Lung (tissue), 12 donors: ENCODE measurements around the gene EIF2B5. TPM values are rescaled to one million over a fixed set of nuclear protein-coding genes. Genes with fewer than 3 reads are reported as not detected.

ENCODE experiments used
- ATAC-seq: fragments of 200-7000 bp; cut with Tn5 transposase; one replicate; pipeline ENCODE4 v1.9.1; 2020; ENCODE audit warnings: moderate number of reproducible peaks; ENCODE audit not compliant: insufficient read depth, low FRiP score
- DNase-seq, 3 donors: peaks; one replicate each; pipeline ENCODE4 v3.0.0-alpha.2; 2013 to 2017
- H3K27ac ChIP-seq, 2 donors: one replicate each; pipeline ENCODE4 v1.5.1; 2013; ENCODE audit warnings: mild to moderate bottlenecking in 2 of 2, moderate library complexity in 2 of 2, control low read depth in 1 of 2, inconsistent platforms in 1 of 2, low read depth in 1 of 2, low read length in 1 of 2
- H3K27me3 ChIP-seq, 3 donors: one replicate each; pipeline ENCODE4 v1.5.1; 2013; ENCODE audit warnings: low read length in 2 of 3; ENCODE audit not compliant: control insufficient read depth in 3 of 3, insufficient read depth in 3 of 3
- H3K36me3 ChIP-seq, 4 donors: one replicate each; pipeline ENCODE4 v1.5.1; 2013; ENCODE audit warnings: low read length in 4 of 4, mild to moderate bottlenecking in 1 of 4, moderate library complexity in 1 of 4; ENCODE audit not compliant: control insufficient read depth in 4 of 4, insufficient read depth in 4 of 4
- H3K4me1 ChIP-seq, 5 donors: one replicate each; pipeline ENCODE4 v1.5.1; 2013; ENCODE audit warnings: low read length in 5 of 5, mild to moderate bottlenecking in 2 of 5, moderate library complexity in 1 of 5; ENCODE audit not compliant: control insufficient read depth in 5 of 5, insufficient read depth in 5 of 5
- H3K4me3 ChIP-seq: one replicate; pipeline ENCODE4 v1.5.1; 2013; ENCODE audit warnings: mild to moderate bottlenecking, control low read depth, moderate library complexity
- H3K9ac ChIP-seq, 2 donors: one replicate each; pipeline ENCODE4 v1.5.1; 2013; ENCODE audit warnings: low read length in 2 of 2, control low read depth in 1 of 2; ENCODE audit not compliant: insufficient read depth in 1 of 2
- H3K9me3 ChIP-seq, 4 donors: one replicate each; pipeline ENCODE4 v1.5.1; 2013; ENCODE audit warnings: low read length in 3 of 4, mild to moderate bottlenecking in 1 of 4, moderate library complexity in 1 of 4; ENCODE audit not compliant: control insufficient read depth in 4 of 4, insufficient read depth in 3 of 4
- CTCF ChIP-seq: IDR thresholded peaks from 2 replicates; pipeline ENCODE4 v1.5.1; 2012; ENCODE audit warnings: mild to moderate bottlenecking; ENCODE audit errors: control extremely low read depth, extremely low read depth
- WGBS, 2 donors: extraction: QIAGEN DNeasy Blood & Tissue Kit; methylation state at CpG; one replicate each; pipeline ENCODE4 v1.1.7; 2013; 5-methylcytosine and 5-hydroxymethylcytosine counted together
- polyA plus RNA-seq, 2 donors: library from polyadenylated mRNA; stranded (reverse); fragments of 200-250 nt; gene quantifications; one replicate each; pipeline ENCODE4 v1.2.1, GENCODE V29; 2013
- total RNA-seq, 2 donors: library from RNA; depleted of rRNA in 1 of 2; stranded (reverse); fragments of >200 nt in 1 of 2; gene quantifications; one replicate each; pipeline ENCODE4 v1.2.1, GENCODE V29; 2014 to 2021
- donor health status: control.
- donor health status: control.
- donor health status: Bipolar disorder and iron deficiency.
- donor health status: healthy.
- donor health status: DM: yes; HTN: yes; CAD: no.

The EIF2B5 gene
- total and polyA plus RNA-seq, 4 donors: 32.5 to 43.2 (median 37.8) TPM

DNA sequence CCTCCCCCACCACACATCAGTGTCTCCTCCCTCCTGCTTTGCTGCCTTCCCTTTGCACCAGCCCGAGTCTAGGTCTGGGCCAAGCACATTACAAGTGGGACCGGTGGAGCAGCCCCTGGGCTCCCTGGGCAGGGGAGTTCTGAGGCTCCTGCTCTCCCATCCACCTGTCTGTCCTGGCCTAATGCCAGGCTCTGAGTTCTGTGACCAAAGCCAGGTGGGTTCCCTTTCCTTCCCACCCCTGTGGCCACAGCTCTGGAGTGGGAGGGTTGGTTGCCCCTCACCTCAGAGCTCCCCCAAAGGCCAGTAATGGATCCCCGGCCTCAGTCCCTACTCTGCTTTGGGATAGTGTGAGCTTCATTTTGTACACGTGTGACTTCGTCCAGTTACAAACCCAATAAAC, 48.5 kb downstream of the EIF2B5 start:
- ATAC-seq: no peak

GRCh38 chr3:184184546-184185230, 49.5 kb downstream of the EIF2B5 start:
- no peak overlapping the region for H3K9ac ChIP-seq
- no peak overlapping the region for H3K4me3 ChIP-seq
- TF ChIP-seq CTCF: no peak
- WGBS, 2 donors: 96 to 97% methylated on average over 18 of the region's 18 CpGs
- DNase-seq (no peak), ATAC-seq (no peak)
- H3K4me1 ChIP-seq: peaks cover 0 to 17% (median 6%) of the 10 kb centered on the region in 5 donors
- no peaks in the 10 kb centered on the region for H3K27me3 ChIP-seq
- peaks cover 21 to 60% (median 53%) of the 10 kb centered on the region in 4 donors for H3K36me3 ChIP-seq
- no peaks in the 10 kb centered on the region for H3K9me3 ChIP-seq
- peak overlapping the region in 1 of 2 donors; percentile 86 for H3K27ac ChIP-seq

More for the DNA sequence above, 48.5 kb downstream of the EIF2B5 start:
- WGBS, 2 donors: 87 to 93% methylated on average over 5 of the region's 5 CpGs
- H3K4me1 ChIP-seq: peaks cover 0 to 17% (median 6%) of the 10 kb centered on the region in 5 donors
- no peak overlapping the region for H3K9ac ChIP-seq
- H3K4me3 ChIP-seq: no peak overlapping the region
- no peak overlapping the region for H3K27ac ChIP-seq
- no peak for TF ChIP-seq CTCF
- H3K27me3 ChIP-seq: no peaks in the 10 kb centered on the region
- peaks cover 19 to 61% (median 59%) of the 10 kb centered on the region in 4 donors for H3K36me3 ChIP-seq
- H3K9me3 ChIP-seq: no peaks in the 10 kb centered on the region
- no peak for DNase-seq

GRCh38 chr3:184185461-184186183, 50.5 kb downstream of the EIF2B5 start:
- H3K4me1 ChIP-seq: peaks cover 0 to 17% (median 6%) of the 10 kb centered on the region in 5 donors
- no peak for TF ChIP-seq CTCF
- ATAC-seq: peak; percentile 99
- peak overlapping the region; percentile 91 for H3K4me3 ChIP-seq
- 5% methylated on average over 54 to 55 of the region's 55 CpGs for WGBS, 2 donors
- peak overlapping the region in 1 of 2 donors; percentile 85 for H3K9ac ChIP-seq
- no peaks in the 10 kb centered on the region for H3K9me3 ChIP-seq
- H3K36me3 ChIP-seq: peaks cover 24 to 56% (median 49%) of the 10 kb centered on the region in 4 donors
- DNase-seq: peak; percentile 100
- H3K27ac ChIP-seq: peak overlapping the region; percentile 63 to 87
- no peaks in the 10 kb centered on the region for H3K27me3 ChIP-seq
